ACC112 (cell line): Measurements from ENCODE around the gene SUMO2.

ENCODE experiments used
- H2AFZ ChIP-seq: fragments of 200-600 bp; sonication (generic); one replicate; pipeline ENCODE4 v1.6.0; 2017; ENCODE audit warnings: antibody characterized with exemption, low read length; ENCODE audit not compliant: unreplicated experiment
- H3K27ac ChIP-seq: fragments of 200-600 bp; sonication (generic); 2 replicates; pipeline ENCODE4 v1.5.1; 2014; ENCODE audit warnings: low read depth, mild to moderate bottlenecking, antibody characterized with exemption, low read length, moderate library complexity
- H3K27me3 ChIP-seq: fragments of 200-600 bp; sonication (generic); 2 replicates; pipeline ENCODE4 v1.6.1; 2014; ENCODE audit warnings: mild to moderate bottlenecking, antibody characterized with exemption, low read length, moderate library complexity, mixed read lengths; ENCODE audit not compliant: insufficient read depth
- H3K36me3 ChIP-seq: fragments of 200-600 bp; sonication (generic); 2 replicates; pipeline ENCODE4 v1.6.1; 2016; ENCODE audit warnings: mild to moderate bottlenecking, antibody characterized with exemption, low read length, moderate library complexity, mixed read lengths; ENCODE audit not compliant: insufficient read depth
- H3K4me1 ChIP-seq: fragments of 200-600 bp; sonication (generic); one replicate; pipeline ENCODE4 v1.6.1; 2016; ENCODE audit warnings: low read length, mixed read lengths; ENCODE audit not compliant: insufficient read depth, unreplicated experiment, control insufficient read depth
- H3K4me3 ChIP-seq: fragments of 200-600 bp; sonication (generic); 2 replicates; pipeline ENCODE4 v1.5.1; 2014; ENCODE audit warnings: mild to moderate bottlenecking, low read depth, low read length
- H3K79me2 ChIP-seq: fragments of 200-600 bp; sonication (generic); one replicate; pipeline ENCODE4 v1.6.0; 2016; ENCODE audit warnings: low read length; ENCODE audit not compliant: control insufficient read depth, unreplicated experiment, insufficient read depth

SUMO2 gene

GRCh38 chr17:75182569-75183436 is at the start of gene SUMO2:
Gene SUMO2 (minus strand): TSS chr17:75182959. CDS start chr17:75182834, 125 bp downstream.
- Histone ChIP-seq H3K79me2 (peaks cover 46% of the 10 kb centered on the region), H3K27me3 (no peaks in the 10 kb centered on the region), H3K36me3 (peaks cover 5% of the 10 kb centered on the region; the same call in 1 of the 2 replicates), H3K27ac (peak within 1 kb of the TSS; percentile 94), H3K4me3 (peak within 1 kb of the TSS; percentile 97), H2AFZ (peak within 1 kb of the TSS; percentile 94), H3K4me1 (peaks cover 3% of the 10 kb centered on the region)

GRCh38 chr17:75231741-75232464 is 49.1 kb upstream of the SUMO2 start:
- Histone ChIP-seq H3K27ac (no peak overlapping the region), H3K79me2 (no peaks in the 10 kb centered on the region), H3K4me3 (no peak overlapping the region), H3K36me3 (peaks cover 20% of the 10 kb centered on the region), H3K4me1 (no peaks in the 10 kb centered on the region), H3K27me3 (no peaks in the 10 kb centered on the region), H2AFZ (no peak overlapping the region)

GRCh38 chr17:75231071-75231470 is 48.3 kb upstream of the SUMO2 start:
- Histone ChIP-seq H3K4me3 (no peak overlapping the region), H2AFZ (no peak overlapping the region), H3K79me2 (no peaks in the 10 kb centered on the region), H3K4me1 (no peaks in the 10 kb centered on the region), H3K27me3 (no peaks in the 10 kb centered on the region), H3K36me3 (peaks cover 25% of the 10 kb centered on the region), H3K27ac (no peak overlapping the region)

- Histone ChIP-seq H3K27ac (no peak overlapping the region), H3K79me2 (no peaks in the 10 kb centered on the region), H3K4me1 (no peaks in the 10 kb centered on the region), H3K4me3 (no peak overlapping the region), H3K36me3 (peaks cover 15% of the 10 kb centered on the region), H3K27me3 (no peaks in the 10 kb centered on the region), H2AFZ (no peak overlapping the region)
Observed at GRCh38 chr17:75228847-75229246, 46.1 kb upstream of the SUMO2 start.

- H3K4me1 ChIP-seq: no peaks in the 10 kb centered on the region
- H3K27me3 ChIP-seq: no peaks in the 10 kb centered on the region
- H3K79me2 ChIP-seq: no peaks in the 10 kb centered on the region
- no peak overlapping the region for H2AFZ ChIP-seq
- H3K4me3 ChIP-seq: no peak overlapping the region
- H3K27ac ChIP-seq: no peak overlapping the region
- H3K36me3 ChIP-seq: peaks cover 15% of the 10 kb centered on the region
Observed at GRCh38 chr17:75228305-75228704, 45.5 kb upstream of the SUMO2 start.

DNA sequence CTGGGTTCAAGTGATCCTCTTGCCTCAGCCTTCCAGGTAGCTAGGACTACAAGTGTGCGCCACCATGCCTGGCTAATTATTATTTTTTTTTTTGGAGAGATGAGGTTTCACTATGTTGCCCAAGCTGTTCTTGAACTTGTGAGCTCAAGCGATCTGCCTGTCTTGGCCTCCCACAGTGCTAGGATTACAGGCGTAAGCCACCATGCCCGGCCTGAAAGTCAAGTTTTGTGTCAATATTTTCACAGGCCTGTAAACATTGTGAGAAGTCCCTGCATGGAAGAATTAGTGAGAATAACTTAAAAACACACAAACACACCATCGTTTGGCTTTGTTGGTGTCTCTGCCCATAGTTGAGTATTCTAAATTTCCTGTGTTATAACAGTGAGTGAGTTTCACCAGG is 45.0 kb upstream of the SUMO2 start:
- no peaks in the 10 kb centered on the region for H3K4me1 ChIP-seq

GRCh38 chr17:75225016-75225415 is 42.3 kb upstream of the SUMO2 start:
- H3K4me3 ChIP-seq: no peak overlapping the region
- H3K79me2 ChIP-seq: no peaks in the 10 kb centered on the region
- H3K27ac ChIP-seq: no peak overlapping the region
- H2AFZ ChIP-seq: no peak overlapping the region
- H3K27me3 ChIP-seq: no peaks in the 10 kb centered on the region
- H3K36me3 ChIP-seq: peaks cover 4% of the 10 kb centered on the region; the same call in 1 of the 2 replicates
- no peaks in the 10 kb centered on the region for H3K4me1 ChIP-seq

More for the DNA sequence above, 45.0 kb upstream of the SUMO2 start:
- Histone ChIP-seq H3K4me3 (no peak overlapping the region), H3K79me2 (no peaks in the 10 kb centered on the region), H3K27me3 (no peaks in the 10 kb centered on the region), H3K36me3 (peaks cover 11% of the 10 kb centered on the region), H3K27ac (no peak overlapping the region), H2AFZ (no peak overlapping the region)

DNA sequence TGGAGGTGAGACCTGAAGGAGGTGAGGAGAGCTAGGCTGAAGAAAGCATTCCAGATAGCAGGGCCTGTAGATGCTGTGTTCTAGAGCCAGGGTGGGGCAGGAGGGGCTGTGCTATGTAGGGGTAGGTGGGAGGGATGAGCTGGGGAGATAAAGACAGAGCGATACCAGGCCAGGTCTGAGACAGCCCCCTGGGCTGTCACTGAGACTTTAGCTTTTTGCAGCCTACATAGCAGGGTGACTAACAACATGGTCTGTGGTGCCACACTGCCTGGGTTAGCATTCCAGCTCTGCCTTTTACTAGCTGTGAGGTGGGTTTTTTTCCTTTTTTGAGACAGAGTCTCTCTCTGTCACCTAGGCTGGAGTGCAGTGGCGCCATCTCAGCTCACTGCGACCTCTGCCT is 37.1 kb upstream of the SUMO2 start:
- no peak overlapping the region for H2AFZ ChIP-seq
- no peaks in the 10 kb centered on the region for H3K27me3 ChIP-seq
- no peak overlapping the region for H3K27ac ChIP-seq
- H3K4me1 ChIP-seq: no peaks in the 10 kb centered on the region
- peaks cover 5% of the 10 kb centered on the region for H3K79me2 ChIP-seq
- no peak overlapping the region for H3K4me3 ChIP-seq
- peaks cover 11% of the 10 kb centered on the region; the same call in 1 of the 2 replicates for H3K36me3 ChIP-seq

GRCh38 chr17:75218131-75218530 is 35.4 kb upstream of the SUMO2 start:
- Histone ChIP-seq H2AFZ (no peak overlapping the region), H3K4me3 (no peak overlapping the region), H3K4me1 (no peaks in the 10 kb centered on the region), H3K27me3 (no peaks in the 10 kb centered on the region), H3K27ac (no peak overlapping the region), H3K36me3 (peaks cover 19% of the 10 kb centered on the region), H3K79me2 (peaks cover 5% of the 10 kb centered on the region)

GRCh38 chr17:75209061-75209460 is 26.3 kb upstream of the SUMO2 start:
- no peak overlapping the region for H3K27ac ChIP-seq
- peaks cover 14% of the 10 kb centered on the region for H3K4me1 ChIP-seq
- H3K27me3 ChIP-seq: no peaks in the 10 kb centered on the region
- H3K79me2 ChIP-seq: peaks cover 44% of the 10 kb centered on the region
- no peak overlapping the region for H2AFZ ChIP-seq
- H3K36me3 ChIP-seq: peaks cover 30% of the 10 kb centered on the region
- H3K4me3 ChIP-seq: no peak overlapping the region
